ENCODE results near the gene NACC2. TPM values are rescaled to one million over a fixed set of nuclear protein-coding genes. Genes with fewer than 3 reads are reported as not detected.

Gene NACC2
- total RNA-seq, 1 donor from 2014 or later: 9.6 TPM

GRCh38 chr9:136092741-136093140, 2.3 kb downstream of the NACC2 start:
- no peaks in the 10 kb centered on the region for H3K9me3 Mint-ChIP-seq (ENCODE audit: unreplicated experiment)
- peak overlapping the region; percentile 88 for H3K4me3 Mint-ChIP-seq (ENCODE audit: unreplicated experiment)
- H3K4me1 Mint-ChIP-seq (ENCODE audit: unreplicated experiment): no peaks in the 10 kb centered on the region
- H3K27me3 Mint-ChIP-seq (ENCODE audit: unreplicated experiment): peaks cover 10% of the 10 kb centered on the region
- no peak for TF ChIP-seq CTCF (IDR thresholded peaks at IDR 0.05; ENCODE audit: unreplicated experiment)
- no peak for DNase-seq (ENCODE audit: low spot score)
- no peak overlapping the region for H3K27ac Mint-ChIP-seq (ENCODE audit: unreplicated experiment)
- no peaks in the 10 kb centered on the region for H3K36me3 Mint-ChIP-seq (ENCODE audit: low read depth, unreplicated experiment)

GRCh38 chr9:136092353-136092650, 2.8 kb downstream of the NACC2 start:
- Mint-ChIP-seq H3K9me3 (ENCODE audit: unreplicated experiment) (no peaks in the 10 kb centered on the region), H3K27ac (ENCODE audit: unreplicated experiment) (no peak overlapping the region), H3K4me3 (ENCODE audit: unreplicated experiment) (no peak overlapping the region), H3K36me3 (ENCODE audit: low read depth, unreplicated experiment) (no peaks in the 10 kb centered on the region), H3K27me3 (ENCODE audit: unreplicated experiment) (peaks cover 10% of the 10 kb centered on the region), H3K4me1 (ENCODE audit: unreplicated experiment) (no peaks in the 10 kb centered on the region)
- TF ChIP-seq CTCF (IDR thresholded peaks at IDR 0.05; ENCODE audit: unreplicated experiment): no peak
- DNase-seq (ENCODE audit: low spot score): no peak

- Mint-ChIP-seq H3K4me3 (ENCODE audit: unreplicated experiment) (peak overlapping the region; percentile 51), H3K4me1 (ENCODE audit: unreplicated experiment) (no peaks in the 10 kb centered on the region), H3K27me3 (ENCODE audit: unreplicated experiment) (peaks cover 10% of the 10 kb centered on the region), H3K36me3 (ENCODE audit: low read depth, unreplicated experiment) (no peaks in the 10 kb centered on the region), H3K9me3 (ENCODE audit: unreplicated experiment) (no peaks in the 10 kb centered on the region), H3K27ac (ENCODE audit: unreplicated experiment) (no peak overlapping the region)
- DNase-seq (ENCODE audit: low spot score): no peak
- no peak for TF ChIP-seq CTCF (IDR thresholded peaks at IDR 0.05; ENCODE audit: unreplicated experiment)
These were observed 3.3 kb downstream of the NACC2 start for GRCh38 chr9:136091582-136092352.

DNA sequence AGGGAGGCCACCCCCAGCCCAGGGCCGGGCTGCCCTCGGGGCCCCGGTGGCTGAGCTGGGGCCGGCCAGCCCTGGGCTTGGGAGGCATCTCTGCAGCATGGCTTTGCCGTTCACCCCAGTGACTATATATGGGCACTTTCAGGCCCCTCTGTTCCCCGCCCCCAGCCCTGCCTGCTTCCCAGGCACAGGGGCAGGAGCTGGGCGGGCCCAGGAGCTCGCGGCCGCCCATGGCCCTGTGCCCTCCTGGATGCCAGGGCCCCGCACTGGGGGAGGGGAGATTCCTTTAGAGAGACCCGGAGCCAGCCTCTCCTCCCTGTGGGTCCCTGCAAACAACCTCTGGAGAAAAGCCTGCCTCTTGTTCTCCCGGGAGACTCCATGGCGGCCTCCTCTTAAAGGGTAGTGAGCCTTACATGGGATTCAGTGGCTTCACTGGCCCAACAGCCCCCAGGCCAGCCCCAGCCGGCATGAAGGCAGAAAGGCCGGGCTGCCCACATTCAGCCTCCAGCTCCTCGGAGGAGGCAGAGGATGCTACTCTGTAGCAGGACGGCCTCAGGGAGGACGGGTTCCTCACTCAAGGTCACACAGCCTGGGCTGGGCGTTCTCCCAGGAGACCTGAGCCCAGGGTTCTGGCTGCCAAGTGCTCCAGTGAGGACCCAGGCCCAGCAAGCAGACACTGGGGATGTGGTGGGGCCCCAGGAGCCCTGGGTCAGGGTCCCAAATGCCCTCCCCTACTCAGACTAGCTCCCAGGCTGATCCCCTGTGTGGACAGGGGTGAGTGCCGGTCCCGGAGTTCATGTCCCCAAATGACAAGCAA, 4.1 kb downstream of the NACC2 start:
- no peak for TF ChIP-seq CTCF (IDR thresholded peaks at IDR 0.05; ENCODE audit: unreplicated experiment)
- Mint-ChIP-seq H3K36me3 (ENCODE audit: low read depth, unreplicated experiment) (no peaks in the 10 kb centered on the region), H3K9me3 (ENCODE audit: unreplicated experiment) (no peaks in the 10 kb centered on the region), H3K4me1 (ENCODE audit: unreplicated experiment) (no peaks in the 10 kb centered on the region), H3K4me3 (ENCODE audit: unreplicated experiment) (no peak overlapping the region), H3K27ac (ENCODE audit: unreplicated experiment) (no peak overlapping the region), H3K27me3 (ENCODE audit: unreplicated experiment) (peaks cover 10% of the 10 kb centered on the region)
- DNase-seq (ENCODE audit: low spot score): no peak

Measured in endothelial cell (in vitro differentiated cells).